ENCODE data around the gene STEAP1B.
"Not testable (repeated sequence)": the region's sequence is repeated elsewhere in the genome, so short reads cannot be mapped to it uniquely, and the experiment has no call there.

STEAP1B gene

GRCh38 chr7:22499888-22500689, at the start of gene STEAP1B:
Gene STEAP1B, minus strand, starts transcription at chr7:22500188. Its CDS starts 5,333 bp downstream, at chr7:22494855.
- H3K27me3 ChIP-seq (ENCODE audit: control insufficient read depth, insufficient read depth, low read length); H3K27ac ChIP-seq (ENCODE audit: low read length); H3K36me3 ChIP-seq (ENCODE audit: control insufficient read depth, insufficient read depth, low read length); H3K4me1 ChIP-seq (ENCODE audit: control insufficient read depth, insufficient read depth, low read length); H3K9me3 ChIP-seq (ENCODE audit: control insufficient read depth, insufficient read depth, low read length): not testable (repeated sequence)
- no CpG with 5 or more reads among the region's 55 CpGs for WGBS (ENCODE audit: insufficient coverage, insufficient read length)
- peak; percentile 89 for DNase-seq (ENCODE audit: low read depth, low spot score)
- H3K4me3 ChIP-seq (ENCODE audit: low read length) = peak within 1 kb of the TSS; percentile 54; the same call in 1 of the 2 replicates

DNA sequence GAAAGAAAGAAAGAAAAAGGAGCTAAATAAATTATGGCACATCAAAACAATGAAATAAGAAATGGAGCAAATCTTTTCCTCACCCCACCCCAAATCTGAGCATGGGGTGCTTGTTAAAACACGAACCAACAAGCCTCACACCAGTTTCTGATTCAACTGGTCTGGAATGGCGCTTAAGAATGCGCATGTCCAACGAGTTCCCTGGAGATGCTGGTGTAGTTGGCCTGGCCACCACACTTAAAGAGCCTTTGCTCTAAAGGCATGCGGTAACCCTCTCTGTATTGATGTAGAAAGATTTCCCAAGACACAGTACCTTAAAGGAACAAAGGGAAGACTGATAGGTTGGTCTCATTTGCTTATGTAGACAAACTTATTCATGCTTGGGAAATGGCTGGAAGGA, 49.1 kb upstream of the STEAP1B start:
- H3K4me3 ChIP-seq (ENCODE audit: low read length) = no peak overlapping the region; the same call in 1 of the 2 replicates
- WGBS (ENCODE audit: insufficient coverage, insufficient read length) = no CpG with 5 or more reads among the region's 5 CpGs
- no peaks in the 10 kb centered on the region for H3K36me3 ChIP-seq (ENCODE audit: control insufficient read depth, insufficient read depth, low read length)
- no peaks in the 10 kb centered on the region for H3K27me3 ChIP-seq (ENCODE audit: control insufficient read depth, insufficient read depth, low read length)
- H3K27ac ChIP-seq (ENCODE audit: low read length) = no peak overlapping the region
- no peak for DNase-seq (ENCODE audit: low read depth, low spot score)
- H3K4me1 ChIP-seq (ENCODE audit: control insufficient read depth, insufficient read depth, low read length) = peaks cover 1% of the 10 kb centered on the region; the same call in 1 of the 2 replicates
- no peaks in the 10 kb centered on the region for H3K9me3 ChIP-seq (ENCODE audit: control insufficient read depth, insufficient read depth, low read length)

GRCh38 chr7:22548313-22548712, 48.3 kb upstream of the STEAP1B start:
- no CpG with 5 or more reads among the region's 1 CpG for WGBS (ENCODE audit: insufficient coverage, insufficient read length)
- Histone ChIP-seq H3K36me3 (ENCODE audit: control insufficient read depth, insufficient read depth, low read length) (no peaks in the 10 kb centered on the region), H3K27me3 (ENCODE audit: control insufficient read depth, insufficient read depth, low read length) (no peaks in the 10 kb centered on the region), H3K4me3 (ENCODE audit: low read length) (no peak overlapping the region), H3K27ac (ENCODE audit: low read length) (no peak overlapping the region), H3K9me3 (ENCODE audit: control insufficient read depth, insufficient read depth, low read length) (no peaks in the 10 kb centered on the region), H3K4me1 (ENCODE audit: control insufficient read depth, insufficient read depth, low read length) (peaks cover 1% of the 10 kb centered on the region; the same call in 1 of the 2 replicates)
- DNase-seq (ENCODE audit: low read depth, low spot score) = no peak

GRCh38 chr7:22546769-22547168, 46.8 kb upstream of the STEAP1B start:
- Histone ChIP-seq H3K36me3 (ENCODE audit: control insufficient read depth, insufficient read depth, low read length) (no peaks in the 10 kb centered on the region), H3K4me1 (ENCODE audit: control insufficient read depth, insufficient read depth, low read length) (peaks cover 1% of the 10 kb centered on the region; the same call in 1 of the 2 replicates), H3K27ac (ENCODE audit: low read length) (no peak overlapping the region), H3K4me3 (ENCODE audit: low read length) (no peak overlapping the region), H3K27me3 (ENCODE audit: control insufficient read depth, insufficient read depth, low read length) (no peaks in the 10 kb centered on the region), H3K9me3 (ENCODE audit: control insufficient read depth, insufficient read depth, low read length) (no peaks in the 10 kb centered on the region)
- WGBS (ENCODE audit: insufficient coverage, insufficient read length) = no CpG with 5 or more reads among the region's 3 CpGs
- DNase-seq (ENCODE audit: low read depth, low spot score) = no peak

DNA sequence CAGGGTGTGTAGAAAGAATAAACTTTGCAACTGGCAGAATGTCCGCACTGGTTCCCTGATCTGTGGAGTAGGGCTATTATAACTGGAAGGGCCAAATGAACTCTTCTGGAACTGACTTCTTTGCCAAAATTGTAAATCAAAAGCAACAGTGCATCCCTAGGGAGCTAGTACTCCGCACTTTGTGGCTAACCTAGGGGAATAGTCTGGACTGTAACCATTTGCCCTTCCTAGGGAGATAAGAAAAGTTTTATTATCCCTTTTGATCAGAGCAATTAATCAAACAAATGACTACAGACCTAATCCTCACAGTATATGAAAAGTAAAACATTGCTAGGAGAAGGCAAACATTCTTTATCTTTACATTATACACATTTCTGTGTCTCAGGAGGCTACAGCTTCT, 45.5 kb upstream of the STEAP1B start:
- no peaks in the 10 kb centered on the region for H3K27me3 ChIP-seq (ENCODE audit: control insufficient read depth, insufficient read depth, low read length)
- no peak for DNase-seq (ENCODE audit: low read depth, low spot score)
- no peak overlapping the region for H3K4me3 ChIP-seq (ENCODE audit: low read length)
- H3K36me3 ChIP-seq (ENCODE audit: control insufficient read depth, insufficient read depth, low read length) = no peaks in the 10 kb centered on the region
- H3K9me3 ChIP-seq (ENCODE audit: control insufficient read depth, insufficient read depth, low read length) = no peaks in the 10 kb centered on the region
- peaks cover 1% of the 10 kb centered on the region; the same call in 1 of the 2 replicates for H3K4me1 ChIP-seq (ENCODE audit: control insufficient read depth, insufficient read depth, low read length)
- WGBS (ENCODE audit: insufficient coverage, insufficient read length) = no CpG with 5 or more reads among the region's 2 CpGs
- no peak overlapping the region for H3K27ac ChIP-seq (ENCODE audit: low read length)

- no peak for DNase-seq (ENCODE audit: low read depth, low spot score)
- peaks cover under 1% of the 10 kb centered on the region; the same call in 1 of the 2 replicates for H3K4me1 ChIP-seq (ENCODE audit: control insufficient read depth, insufficient read depth, low read length)
- no peaks in the 10 kb centered on the region for H3K27me3 ChIP-seq (ENCODE audit: control insufficient read depth, insufficient read depth, low read length)
- no CpG with 5 or more reads among the region's 4 CpGs for WGBS (ENCODE audit: insufficient coverage, insufficient read length)
- H3K27ac ChIP-seq (ENCODE audit: low read length) = no peak overlapping the region
- H3K4me3 ChIP-seq (ENCODE audit: low read length) = no peak overlapping the region
- H3K9me3 ChIP-seq (ENCODE audit: control insufficient read depth, insufficient read depth, low read length) = no peaks in the 10 kb centered on the region
- H3K36me3 ChIP-seq (ENCODE audit: control insufficient read depth, insufficient read depth, low read length) = no peaks in the 10 kb centered on the region
Measured at GRCh38 chr7:22544245-22544644, 44.3 kb upstream of the STEAP1B start.

DNA sequence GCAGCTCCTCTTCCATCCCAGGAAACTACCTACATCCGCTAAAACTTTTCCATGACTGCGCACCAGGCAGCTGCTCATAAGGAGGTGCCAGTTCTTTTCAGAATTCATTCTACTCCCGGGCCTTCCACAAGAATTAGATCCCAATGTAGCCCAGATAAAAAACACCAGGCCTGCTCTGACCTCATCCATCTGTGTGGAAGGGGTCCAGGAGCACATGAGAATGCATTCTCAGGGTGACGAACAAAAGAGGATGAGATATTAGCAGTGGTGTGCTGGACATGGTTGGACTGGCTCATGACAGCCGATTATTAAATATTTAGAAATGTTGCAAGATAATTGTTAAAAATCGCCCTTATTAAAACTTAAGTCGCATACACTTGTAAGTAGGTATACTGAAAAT, 43.2 kb upstream of the STEAP1B start:
- Histone ChIP-seq H3K4me3 (ENCODE audit: low read length) (no peak overlapping the region), H3K4me1 (ENCODE audit: control insufficient read depth, insufficient read depth, low read length) (no peaks in the 10 kb centered on the region), H3K9me3 (ENCODE audit: control insufficient read depth, insufficient read depth, low read length) (no peaks in the 10 kb centered on the region), H3K27ac (ENCODE audit: low read length) (no peak overlapping the region), H3K36me3 (ENCODE audit: control insufficient read depth, insufficient read depth, low read length) (no peaks in the 10 kb centered on the region), H3K27me3 (ENCODE audit: control insufficient read depth, insufficient read depth, low read length) (no peaks in the 10 kb centered on the region)
- no peak for DNase-seq (ENCODE audit: low read depth, low spot score)
- WGBS (ENCODE audit: insufficient coverage, insufficient read length) = no CpG with 5 or more reads among the region's 7 CpGs

DNA sequence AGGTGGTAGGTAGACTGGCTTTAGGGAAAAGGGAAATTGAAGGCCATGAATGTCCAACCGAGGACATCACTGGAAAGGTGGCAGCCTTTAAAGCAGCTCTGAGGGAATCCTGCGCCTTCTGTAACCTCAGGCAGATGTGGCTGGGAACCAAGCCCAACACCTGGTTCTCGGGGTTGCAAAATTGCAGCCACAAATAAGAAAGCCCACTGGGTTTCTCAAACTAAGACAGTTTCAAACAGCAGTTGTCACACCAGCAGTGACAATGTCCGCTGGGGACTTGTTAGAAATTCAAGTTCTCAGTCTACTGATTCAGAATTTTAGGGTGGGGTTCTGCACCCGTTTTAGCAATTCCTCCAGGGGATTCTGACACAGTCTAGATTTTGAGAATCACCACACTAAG, 42.7 kb upstream of the STEAP1B start:
- Histone ChIP-seq H3K27ac (ENCODE audit: low read length) (no peak overlapping the region), H3K4me3 (ENCODE audit: low read length) (no peak overlapping the region), H3K9me3 (ENCODE audit: control insufficient read depth, insufficient read depth, low read length) (no peaks in the 10 kb centered on the region), H3K36me3 (ENCODE audit: control insufficient read depth, insufficient read depth, low read length) (no peaks in the 10 kb centered on the region), H3K27me3 (ENCODE audit: control insufficient read depth, insufficient read depth, low read length) (no peaks in the 10 kb centered on the region), H3K4me1 (ENCODE audit: control insufficient read depth, insufficient read depth, low read length) (no peaks in the 10 kb centered on the region)
- no CpG with 5 or more reads among the region's 5 CpGs for WGBS (ENCODE audit: insufficient coverage, insufficient read length)
- no peak for DNase-seq (ENCODE audit: low read depth, low spot score)

DNA sequence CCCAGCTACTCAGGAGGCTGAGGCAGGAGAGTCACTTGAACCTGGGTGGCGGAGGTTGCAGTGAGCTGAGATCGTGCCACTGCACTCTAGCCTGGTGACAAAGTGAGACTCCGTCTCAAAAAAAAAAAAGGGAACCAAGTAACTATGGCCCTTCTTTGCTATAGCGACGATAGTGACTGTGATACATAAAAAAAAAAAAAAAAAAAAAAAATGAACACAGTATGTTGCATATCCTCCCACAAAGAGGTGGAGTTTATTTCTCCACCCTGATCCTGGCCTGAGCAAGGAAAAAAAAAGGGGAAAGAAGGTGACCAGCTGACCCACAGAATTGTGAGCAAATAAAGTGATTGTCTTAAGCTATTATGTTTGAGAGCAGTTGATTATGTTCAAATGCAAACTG, 42.3 kb upstream of the STEAP1B start:
- Histone ChIP-seq H3K4me1 (ENCODE audit: control insufficient read depth, insufficient read depth, low read length) (no peaks in the 10 kb centered on the region), H3K9me3 (ENCODE audit: control insufficient read depth, insufficient read depth, low read length) (no peaks in the 10 kb centered on the region), H3K4me3 (ENCODE audit: low read length) (no peak overlapping the region), H3K27me3 (ENCODE audit: control insufficient read depth, insufficient read depth, low read length) (no peaks in the 10 kb centered on the region), H3K36me3 (ENCODE audit: control insufficient read depth, insufficient read depth, low read length) (no peaks in the 10 kb centered on the region), H3K27ac (ENCODE audit: low read length) (no peak overlapping the region)
- no CpG with 5 or more reads among the region's 5 CpGs for WGBS (ENCODE audit: insufficient coverage, insufficient read length)
- no peak for DNase-seq (ENCODE audit: low read depth, low spot score)

GRCh38 chr7:22541789-22542188, 41.8 kb upstream of the STEAP1B start:
- Histone ChIP-seq H3K4me3 (ENCODE audit: low read length) (no peak overlapping the region), H3K36me3 (ENCODE audit: control insufficient read depth, insufficient read depth, low read length) (no peaks in the 10 kb centered on the region), H3K9me3 (ENCODE audit: control insufficient read depth, insufficient read depth, low read length) (no peaks in the 10 kb centered on the region), H3K27me3 (ENCODE audit: control insufficient read depth, insufficient read depth, low read length) (no peaks in the 10 kb centered on the region), H3K27ac (ENCODE audit: low read length) (no peak overlapping the region), H3K4me1 (ENCODE audit: control insufficient read depth, insufficient read depth, low read length) (no peaks in the 10 kb centered on the region)
- no peak for DNase-seq (ENCODE audit: low read depth, low spot score)
- no CpG with 5 or more reads among the region's 6 CpGs for WGBS (ENCODE audit: insufficient coverage, insufficient read length)

GRCh38 chr7:22528537-22528936, 28.5 kb upstream of the STEAP1B start:
- not testable (repeated sequence) for H3K4me1 ChIP-seq (ENCODE audit: control insufficient read depth, insufficient read depth, low read length); DNase-seq (ENCODE audit: low read depth, low spot score); H3K9me3 ChIP-seq (ENCODE audit: control insufficient read depth, insufficient read depth, low read length); H3K27me3 ChIP-seq (ENCODE audit: control insufficient read depth, insufficient read depth, low read length); H3K36me3 ChIP-seq (ENCODE audit: control insufficient read depth, insufficient read depth, low read length); H3K4me3 ChIP-seq (ENCODE audit: low read length); H3K27ac ChIP-seq (ENCODE audit: low read length)
- no CpG with 5 or more reads among the region's 14 CpGs for WGBS (ENCODE audit: insufficient coverage, insufficient read length)

Data from iPS DF 6.9 (cell line).